ENCODE results near the gene TREML4.

The TREML4 gene

GRCh38 chr6:41193171-41193734 lies 34.9 kb upstream of the TREML4 start:
- Histone ChIP-seq H3K27me3 (peaks cover 0 to 17% of the 10 kb centered on the region in 2 donors), H3K36me3 (no peaks in the 10 kb centered on the region), H3K9me3 (peaks cover 0 to 12% (median 7%) of the 10 kb centered on the region in 3 donors), H3K27ac (no peak overlapping the region), H3K4me1 (no peaks in the 10 kb centered on the region), H3K4me3 (no peak overlapping the region)
- no peak for DNase-seq
- intact Hi-C loops (cut with DNase I; ENCODE audit: low total_unique reads) = no loop called here
- TF ChIP-seq CTCF (IDR thresholded peaks at IDR 0.05) = no peak

GRCh38 chr6:41193884-41194283 lies 34.3 kb upstream of the TREML4 start:
- no peaks in the 10 kb centered on the region for H3K4me1 ChIP-seq
- peaks cover 0 to 12% (median 7%) of the 10 kb centered on the region in 3 donors for H3K9me3 ChIP-seq
- no peak for DNase-seq
- H3K4me3 ChIP-seq = no peak overlapping the region
- TF ChIP-seq CTCF (IDR thresholded peaks at IDR 0.05) = no peak
- no peaks in the 10 kb centered on the region for H3K36me3 ChIP-seq
- intact Hi-C loops (cut with DNase I; ENCODE audit: low total_unique reads) = no loop called here
- no peak overlapping the region for H3K27ac ChIP-seq
- H3K27me3 ChIP-seq = peaks cover 0 to 17% of the 10 kb centered on the region in 2 donors

- DNase-seq = no peak
Measured at GRCh38 chr6:41194386-41194785, 33.8 kb upstream of the TREML4 start.

GRCh38 chr6:41197234-41197633 lies 30.9 kb upstream of the TREML4 start:
- Histone ChIP-seq H3K9me3 (no peaks in the 10 kb centered on the region), H3K4me3 (no peak overlapping the region), H3K27me3 (peaks cover 0 to 11% of the 10 kb centered on the region in 2 donors), H3K4me1 (no peaks in the 10 kb centered on the region), H3K27ac (no peak overlapping the region), H3K36me3 (no peaks in the 10 kb centered on the region)
- TF ChIP-seq CTCF (IDR thresholded peaks at IDR 0.05) = no peak
- intact Hi-C loops (cut with DNase I; ENCODE audit: low total_unique reads) = no loop called here
- DNase-seq = no peak

More at GRCh38 chr6:41194386-41194785, 33.8 kb upstream of the TREML4 start:
- H3K27ac ChIP-seq = no peak overlapping the region
- no peaks in the 10 kb centered on the region for H3K36me3 ChIP-seq
- peaks cover 0 to 17% of the 10 kb centered on the region in 2 donors for H3K27me3 ChIP-seq
- peaks cover 0 to 11% (median 7%) of the 10 kb centered on the region in 3 donors for H3K9me3 ChIP-seq
- H3K4me3 ChIP-seq = no peak overlapping the region
- no peaks in the 10 kb centered on the region for H3K4me1 ChIP-seq
- intact Hi-C loops (cut with DNase I; ENCODE audit: low total_unique reads) = no loop called here
- TF ChIP-seq CTCF (IDR thresholded peaks at IDR 0.05) = no peak

GRCh38 chr6:41199552-41200246 lies 28.4 kb upstream of the TREML4 start:
- Histone ChIP-seq H3K27ac (no peak overlapping the region), H3K4me1 (no peaks in the 10 kb centered on the region), H3K36me3 (no peaks in the 10 kb centered on the region), H3K27me3 (no peaks in the 10 kb centered on the region), H3K9me3 (no peaks in the 10 kb centered on the region), H3K4me3 (no peak overlapping the region)
- intact Hi-C loops (cut with DNase I; ENCODE audit: low total_unique reads) = no loop called here
- TF ChIP-seq CTCF (IDR thresholded peaks at IDR 0.05) = no peak
- DNase-seq = no peak
